Lung microvascular endothelial cell (primary cell): ENCODE data around the gene OXGR1. TPM values are rescaled to one million over a fixed set of nuclear protein-coding genes. Genes with fewer than 3 reads are reported as not detected.

Experiments used
- DNase-seq, 2 donors: peaks; one replicate each; pipeline versions ENCODE4 v3.0.0 to v3.0.0-alpha.2; 2010; ENCODE audit warnings: low read depth in 2 of 2
- total RNA-seq: library from RNA; depleted of rRNA; stranded (reverse); fragments of >200 nt; gene quantifications from 2 replicates; pipeline ENCODE4 v1.2.1, GENCODE V29; 2014

Gene OXGR1
- total RNA-seq, 1 donor from 2014 or later, result not detected

GRCh38 chr13:96963786-96964475, 30.3 kb downstream of the OXGR1 start:
- DNase-seq, result no peak

GRCh38 chr13:96960379-96960778, 33.9 kb downstream of the OXGR1 start:
- no peak for DNase-seq

- peak; percentile 44 to 50 for DNase-seq
These were observed 35.9 kb downstream of the OXGR1 start for GRCh38 chr13:96958286-96958891.

- DNase-seq, result no peak
These were observed 41.7 kb downstream of the OXGR1 start for GRCh38 chr13:96952595-96952994.

GRCh38 chr13:96948127-96948526, 46.1 kb downstream of the OXGR1 start:
- no peak for DNase-seq

- DNase-seq, result peak in 1 of 2 donors; percentile 5
These were observed 46.8 kb downstream of the OXGR1 start for GRCh38 chr13:96947343-96947910.

GRCh38 chr13:96946709-96947311, 47.5 kb downstream of the OXGR1 start:
- no peak for DNase-seq

GRCh38 chr13:96940961-96941360, 53.3 kb downstream of the OXGR1 start:
- DNase-seq, result no peak

GRCh38 chr13:96935901-96936300, 58.4 kb downstream of the OXGR1 start:
- no peak for DNase-seq

Other genes with a start within 250 kb of the OXGR1 start
- gene MBNL2, start 227.9 kb upstream of the OXGR1 start, total RNA-seq, result 30.9 and 46.6 TPM in 2 replicates